Esophagus muscularis mucosa (tissue), 4 donors: ENCODE measurements around the gene MPPED1. TPM values are rescaled to one million over a fixed set of nuclear protein-coding genes. Genes with fewer than 3 reads are reported as not detected.

ENCODE experiments used
- DNase-seq: peaks from one replicate; pipeline ENCODE4 v3.0.0-alpha.2; 2017; ENCODE audit errors: extremely low spot score
- H3K27ac ChIP-seq, 4 donors: fragments of 200-600 bp; sonication (generic); replicated peaks in 1 of 4; 1 replicate in 3 of 4; 2 replicates in 1 of 4; pipeline ENCODE4 v1.5.1; 2016 to 2019; ENCODE audit warnings: mild to moderate bottlenecking in 1 of 4
- H3K27me3 ChIP-seq, 4 donors: fragments of 200-600 bp; sonication (generic); one replicate each; pipeline versions ENCODE4 v1.5.1 to v1.6.0; 2016 to 2019
- H3K36me3 ChIP-seq, 4 donors: fragments of 200-600 bp; sonication (generic); one replicate each; pipeline ENCODE4 v1.5.1; 2016 to 2019
- H3K4me1 ChIP-seq, 4 donors: fragments of 200-600 bp; sonication (generic); one replicate each; pipeline ENCODE4 v1.5.1; 2016 to 2019
- H3K4me3 ChIP-seq, 4 donors: fragments of 200-600 bp; sonication (generic); 1 replicate in 2 of 4; 2 replicates in 2 of 4; pipeline ENCODE4 v1.5.1; 2016 to 2019; ENCODE audit warnings: mild to moderate bottlenecking in 4 of 4, moderate library complexity in 1 of 4
- H3K9me3 ChIP-seq, 4 donors: fragments of 200-600 bp; sonication (generic); 1 replicate in 3 of 4; 2 replicates in 1 of 4; pipeline ENCODE4 v1.5.1; 2016 to 2019
- CTCF ChIP-seq, 3 experiments: fragments of 200-600 bp in 2 of 3; fragments of 450-650 bp in 1 of 3; sonication (generic) in 2 of 3; IDR thresholded peaks; one replicate each; pipeline ENCODE4 v1.5.1; 2017 to 2019; ENCODE audit warnings: antibody characterized with exemption in 3 of 3, mild to moderate bottlenecking in 2 of 3, moderate library complexity in 1 of 3
- EP300 ChIP-seq: sonication (generic); formaldehyde crosslinking; IDR thresholded peaks from one replicate; pipeline ENCODE4 v1.6.1; 2017; ENCODE audit warnings: antibody characterized with exemption
- POLR2A ChIP-seq: fragments of 450-650 bp; IDR thresholded peaks from one replicate; pipeline ENCODE4 v1.6.1; 2017; ENCODE audit warnings: antibody characterized with exemption, moderate library complexity, mild to moderate bottlenecking, low read depth
- POLR2AphosphoS5 ChIP-seq, 2 donors: sonication (generic); formaldehyde crosslinking; IDR thresholded peaks; one replicate each; pipeline ENCODE4 v1.6.1; 2017; ENCODE audit warnings: antibody characterized with exemption in 2 of 2
- WGBS: methylation state at CpG from one replicate; pipeline ENCODE4 v1.1.5; 2018; 5-methylcytosine and 5-hydroxymethylcytosine counted together
- intact Hi-C: fragments of 100-400 bp; cut with DNase I; formaldehyde crosslinking; loops from one replicate; pipeline ENCODE4 v1.15.1; 2023
- total RNA-seq, 4 donors: library from RNA; depleted of rRNA; stranded (reverse); fragments of >200 nt; gene quantifications; one replicate each; pipeline versions ENCODE4 v1.1.0 to v1.2.1, GENCODE V29; 2016

The MPPED1 gene
- total RNA-seq, 4 donors from 2014 or later, result not detected

DNA sequence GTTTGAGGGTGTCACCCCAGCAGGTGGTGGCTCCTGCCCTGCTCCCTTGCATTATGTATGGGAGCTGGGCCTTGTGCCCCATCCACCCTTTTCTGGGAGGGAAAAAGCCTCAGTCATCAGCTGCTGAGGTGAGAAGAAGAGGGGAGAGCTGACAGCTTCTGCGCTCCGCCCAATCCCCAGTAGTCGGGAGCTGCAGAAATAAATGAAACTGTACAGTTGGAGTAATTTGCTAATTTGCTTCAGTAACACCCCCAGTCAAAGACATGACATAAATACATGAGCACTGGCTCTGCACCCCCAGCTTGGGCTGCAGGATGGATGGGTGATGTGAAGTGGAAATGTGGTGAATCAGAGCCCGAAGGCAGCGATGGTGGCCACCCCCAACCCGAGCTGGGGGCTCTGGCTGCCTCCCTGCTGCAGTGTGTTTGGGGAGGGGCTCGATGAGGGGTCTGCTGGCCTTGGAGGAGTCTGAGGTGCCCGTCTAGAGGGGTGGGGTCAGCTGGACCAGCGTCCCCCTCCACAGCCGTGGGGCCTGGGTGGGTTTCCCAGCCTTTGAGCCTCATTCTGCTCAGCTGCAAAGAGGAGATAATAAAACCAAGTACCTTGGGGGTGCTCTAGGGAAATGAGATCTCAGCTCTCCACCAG is 59.2 kb downstream of the MPPED1 start:
- Histone ChIP-seq H3K27me3 (peaks cover 0 to 78% (median 4%) of the 10 kb centered on the region in 4 donors), H3K27ac (no peak overlapping the region), H3K9me3 (no peaks in the 10 kb centered on the region), H3K36me3 (no peaks in the 10 kb centered on the region), H3K4me3 (no peak overlapping the region), H3K4me1 (peaks cover 0 to 4% (median 0%) of the 10 kb centered on the region in 4 donors)
- WGBS, result 89% methylated on average over 10 of the region's 10 CpGs
- intact Hi-C loops, result no loop called here
- no peak for TF ChIP-seq CTCF (IDR thresholded peaks at IDR 0.05)
- TF ChIP-seq POLR2A, result no peak
- no peak for TF ChIP-seq EP300
- TF ChIP-seq POLR2AphosphoS5 (IDR thresholded peaks at IDR 0.05), result no peak
- no peak for DNase-seq

GRCh38 chr22:43471606-43472135 is 59.9 kb downstream of the MPPED1 start:
- no peaks in the 10 kb centered on the region for H3K9me3 ChIP-seq
- intact Hi-C loops, result no loop called here
- no peak for DNase-seq
- H3K4me1 ChIP-seq, result peaks cover 0 to 4% (median 0%) of the 10 kb centered on the region in 4 donors
- H3K27ac ChIP-seq, result no peak overlapping the region
- TF ChIP-seq POLR2A (no peak), CTCF (IDR thresholded peaks at IDR 0.05) (no peak), EP300 (no peak), POLR2AphosphoS5 (IDR thresholded peaks at IDR 0.05) (no peak)
- no peak overlapping the region for H3K4me3 ChIP-seq
- no peaks in the 10 kb centered on the region for H3K36me3 ChIP-seq
- H3K27me3 ChIP-seq, result peaks cover 0 to 72% (median 4%) of the 10 kb centered on the region in 4 donors
- WGBS, result 78% methylated on average over 11 of the region's 11 CpGs

- intact Hi-C loops, result no loop called here
- 73% methylated on average over 8 of the region's 8 CpGs for WGBS
- Histone ChIP-seq H3K27ac (no peak overlapping the region), H3K27me3 (peaks cover 0 to 71% (median 3%) of the 10 kb centered on the region in 4 donors), H3K36me3 (no peaks in the 10 kb centered on the region), H3K9me3 (no peaks in the 10 kb centered on the region), H3K4me1 (no peaks in the 10 kb centered on the region), H3K4me3 (no peak overlapping the region)
- TF ChIP-seq POLR2AphosphoS5 (IDR thresholded peaks at IDR 0.05) (no peak), EP300 (no peak), POLR2A (no peak), CTCF (IDR thresholded peaks at IDR 0.05) (no peak)
- no peak for DNase-seq
Observed at GRCh38 chr22:43473031-43473430, 61.2 kb downstream of the MPPED1 start.

GRCh38 chr22:43473441-43473840 is 61.6 kb downstream of the MPPED1 start:
- WGBS, result 71% methylated on average over 6 of the region's 9 CpGs
- TF ChIP-seq CTCF (IDR thresholded peaks at IDR 0.05) (no peak), EP300 (no peak), POLR2AphosphoS5 (IDR thresholded peaks at IDR 0.05) (no peak), POLR2A (no peak)
- H3K27me3 ChIP-seq, result peaks cover 0 to 68% (median under 1%) of the 10 kb centered on the region in 4 donors

More at GRCh38 chr22:43473441-43473840, 61.6 kb downstream of the MPPED1 start:
- H3K4me3 ChIP-seq, result no peak overlapping the region
- H3K36me3 ChIP-seq, result no peaks in the 10 kb centered on the region
- no peaks in the 10 kb centered on the region for H3K4me1 ChIP-seq
- H3K9me3 ChIP-seq, result no peaks in the 10 kb centered on the region
- intact Hi-C loops, result no loop called here
- no peak overlapping the region for H3K27ac ChIP-seq
- DNase-seq, result no peak
